ENCODE measurements around the gene PLPP1.

GRCh38 chr5:55498457-55498856 lies 36.3 kb downstream of the PLPP1 start:
- TF ChIP-seq, protein P1, sequence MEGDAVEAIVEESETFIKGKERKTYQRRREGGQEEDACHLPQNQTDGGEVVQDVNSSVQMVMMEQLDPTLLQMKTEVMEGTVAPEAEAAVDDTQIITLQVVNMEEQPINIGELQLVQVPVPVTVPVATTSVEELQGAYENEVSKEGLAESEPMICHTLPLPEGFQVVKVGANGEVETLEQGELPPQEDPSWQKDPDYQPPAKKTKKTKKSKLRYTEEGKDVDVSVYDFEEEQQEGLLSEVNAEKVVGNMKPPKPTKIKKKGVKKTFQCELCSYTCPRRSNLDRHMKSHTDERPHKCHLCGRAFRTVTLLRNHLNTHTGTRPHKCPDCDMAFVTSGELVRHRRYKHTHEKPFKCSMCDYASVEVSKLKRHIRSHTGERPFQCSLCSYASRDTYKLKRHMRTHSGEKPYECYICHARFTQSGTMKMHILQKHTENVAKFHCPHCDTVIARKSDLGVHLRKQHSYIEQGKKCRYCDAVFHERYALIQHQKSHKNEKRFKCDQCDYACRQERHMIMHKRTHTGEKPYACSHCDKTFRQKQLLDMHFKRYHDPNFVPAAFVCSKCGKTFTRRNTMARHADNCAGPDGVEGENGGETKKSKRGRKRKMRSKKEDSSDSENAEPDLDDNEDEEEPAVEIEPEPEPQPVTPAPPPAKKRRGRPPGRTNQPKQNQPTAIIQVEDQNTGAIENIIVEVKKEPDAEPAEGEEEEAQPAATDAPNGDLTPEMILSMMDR (IDR thresholded peaks at IDR 0.05; ENCODE audit: low read depth, low read length, missing input control), result no peak
- TF ChIP-seq TAF1 (conservative IDR thresholded peaks at IDR 0.05), result no peak
- TF ChIP-seq RAD21 (IDR thresholded peaks at IDR 0.05), result no peak
- TF ChIP-seq, protein P2, sequence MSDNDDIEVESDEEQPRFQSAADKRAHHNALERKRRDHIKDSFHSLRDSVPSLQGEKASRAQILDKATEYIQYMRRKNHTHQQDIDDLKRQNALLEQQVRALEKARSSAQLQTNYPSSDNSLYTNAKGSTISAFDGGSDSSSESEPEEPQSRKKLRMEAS (IDR thresholded peaks at IDR 0.05), result no peak
- TF ChIP-seq GABPA (IDR thresholded peaks at IDR 0.05 in 1 of 2, conservative IDR thresholded peaks at IDR 0.05 in 1 of 2), result no peak
- TF ChIP-seq, protein P3, sequence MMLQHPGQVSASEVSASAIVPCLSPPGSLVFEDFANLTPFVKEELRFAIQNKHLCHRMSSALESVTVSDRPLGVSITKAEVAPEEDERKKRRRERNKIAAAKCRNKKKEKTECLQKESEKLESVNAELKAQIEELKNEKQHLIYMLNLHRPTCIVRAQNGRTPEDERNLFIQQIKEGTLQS (IDR thresholded peaks at IDR 0.05), result no peak
- TF ChIP-seq YY1 (IDR thresholded peaks at IDR 0.05), result no peak
- TF ChIP-seq REST (IDR thresholded peaks at IDR 0.05), result no peak
- no peak for TF ChIP-seq JUND (IDR thresholded peaks at IDR 0.05)
